ENCODE results near the gene PTPRD. TPM values are rescaled to one million over a fixed set of nuclear protein-coding genes. Genes with fewer than 3 reads are reported as not detected.

Gene PTPRD
- total and polyA plus RNA-seq, 9 of the 15 experiments (the other 6 are each of a cell fraction or from before 2014, with no cell fraction given), result 0.11 TPM; not detected in 8

DNA sequence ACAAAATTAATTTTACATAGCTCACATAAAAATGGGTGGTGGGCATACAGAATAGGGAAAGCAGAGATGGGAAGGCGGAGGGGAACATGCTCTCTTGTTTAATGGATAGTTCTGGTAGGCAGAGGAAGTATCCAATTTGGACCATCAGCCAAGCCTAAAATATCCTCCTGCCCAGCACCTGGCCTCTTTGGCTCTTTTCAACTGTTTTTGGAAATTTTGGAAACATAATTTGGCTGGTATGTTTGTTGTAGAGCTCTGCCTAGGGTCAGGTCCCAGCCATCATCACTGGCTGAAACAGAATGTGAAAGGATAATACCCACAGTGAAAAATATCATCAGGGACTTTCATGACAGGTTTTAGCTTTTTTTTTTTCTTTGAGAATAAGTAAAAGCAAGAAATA is 2345.9 kb downstream of the PTPRD start (continued):
- TF ChIP-seq, protein P1, sequence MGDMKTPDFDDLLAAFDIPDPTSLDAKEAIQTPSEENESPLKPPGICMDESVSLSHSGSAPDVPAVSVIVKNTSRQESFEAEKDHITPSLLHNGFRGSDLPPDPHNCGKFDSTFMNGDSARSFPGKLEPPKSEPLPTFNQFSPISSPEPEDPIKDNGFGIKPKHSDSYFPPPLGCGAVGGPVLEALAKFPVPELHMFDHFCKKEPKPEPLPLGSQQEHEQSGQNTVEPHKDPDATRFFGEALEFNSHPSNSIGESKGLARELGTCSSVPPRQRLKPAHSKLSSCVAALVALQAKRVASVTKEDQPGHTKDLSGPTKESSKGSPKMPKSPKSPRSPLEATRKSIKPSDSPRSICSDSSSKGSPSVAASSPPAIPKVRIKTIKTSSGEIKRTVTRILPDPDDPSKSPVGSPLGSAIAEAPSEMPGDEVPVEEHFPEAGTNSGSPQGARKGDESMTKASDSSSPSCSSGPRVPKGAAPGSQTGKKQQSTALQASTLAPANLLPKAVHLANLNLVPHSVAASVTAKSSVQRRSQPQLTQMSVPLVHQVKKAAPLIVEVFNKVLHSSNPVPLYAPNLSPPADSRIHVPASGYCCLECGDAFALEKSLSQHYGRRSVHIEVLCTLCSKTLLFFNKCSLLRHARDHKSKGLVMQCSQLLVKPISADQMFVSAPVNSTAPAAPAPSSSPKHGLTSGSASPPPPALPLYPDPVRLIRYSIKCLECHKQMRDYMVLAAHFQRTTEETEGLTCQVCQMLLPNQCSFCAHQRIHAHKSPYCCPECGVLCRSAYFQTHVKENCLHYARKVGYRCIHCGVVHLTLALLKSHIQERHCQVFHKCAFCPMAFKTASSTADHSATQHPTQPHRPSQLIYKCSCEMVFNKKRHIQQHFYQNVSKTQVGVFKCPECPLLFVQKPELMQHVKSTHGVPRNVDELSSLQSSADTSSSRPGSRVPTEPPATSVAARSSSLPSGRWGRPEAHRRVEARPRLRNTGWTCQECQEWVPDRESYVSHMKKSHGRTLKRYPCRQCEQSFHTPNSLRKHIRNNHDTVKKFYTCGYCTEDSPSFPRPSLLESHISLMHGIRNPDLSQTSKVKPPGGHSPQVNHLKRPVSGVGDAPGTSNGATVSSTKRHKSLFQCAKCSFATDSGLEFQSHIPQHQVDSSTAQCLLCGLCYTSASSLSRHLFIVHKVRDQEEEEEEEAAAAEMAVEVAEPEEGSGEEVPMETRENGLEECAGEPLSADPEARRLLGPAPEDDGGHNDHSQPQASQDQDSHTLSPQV (IDR thresholded peaks at IDR 0.05), result no peak
- TF ChIP-seq, protein P2, sequence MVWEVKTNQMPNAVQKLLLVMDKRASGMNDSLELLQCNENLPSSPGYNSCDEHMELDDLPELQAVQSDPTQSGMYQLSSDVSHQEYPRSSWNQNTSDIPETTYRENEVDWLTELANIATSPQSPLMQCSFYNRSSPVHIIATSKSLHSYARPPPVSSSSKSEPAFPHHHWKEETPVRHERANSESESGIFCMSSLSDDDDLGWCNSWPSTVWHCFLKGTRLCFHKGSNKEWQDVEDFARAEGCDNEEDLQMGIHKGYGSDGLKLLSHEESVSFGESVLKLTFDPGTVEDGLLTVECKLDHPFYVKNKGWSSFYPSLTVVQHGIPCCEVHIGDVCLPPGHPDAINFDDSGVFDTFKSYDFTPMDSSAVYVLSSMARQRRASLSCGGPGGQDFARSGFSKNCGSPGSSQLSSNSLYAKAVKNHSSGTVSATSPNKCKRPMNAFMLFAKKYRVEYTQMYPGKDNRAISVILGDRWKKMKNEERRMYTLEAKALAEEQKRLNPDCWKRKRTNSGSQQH (CRISPR knock-in tag; IDR thresholded peaks at IDR 0.05), result no peak
- TF ChIP-seq ARNT (IDR thresholded peaks at IDR 0.05) (no peak), U2AF2 (optimal IDR thresholded peaks at IDR 0.05; ENCODE audit: low read depth, low read length) (no peak), GTF2A2 (tag; IDR thresholded peaks at IDR 0.05) (no peak)

DNA sequence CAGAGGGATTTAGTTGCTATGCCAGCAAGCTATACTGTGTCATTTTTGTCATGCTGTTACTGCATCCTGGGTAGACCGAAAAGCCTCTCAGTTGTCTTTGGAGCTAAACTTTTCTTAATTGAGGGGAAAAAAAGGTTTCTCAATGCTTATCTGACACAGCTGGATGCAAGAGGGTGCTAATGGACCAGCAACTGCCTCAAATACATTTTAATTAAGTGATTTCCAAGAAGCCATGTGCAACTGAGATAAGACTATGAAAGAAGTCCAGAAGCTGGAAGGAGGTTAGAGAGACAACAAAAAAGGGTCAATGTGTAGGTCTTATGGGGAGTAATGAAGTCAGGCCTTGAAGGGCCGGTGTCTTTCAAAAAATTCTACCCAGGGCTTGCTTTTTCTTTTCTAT is 2347.5 kb downstream of the PTPRD start:
- intact Hi-C loops (cut with micrococcal nuclease) (no loop called here), in situ Hi-C loops (cut with MboI) (no loop called here)
- Histone ChIP-seq H3K27me3 (ENCODE audit: control insufficient read depth in 2 of 2, insufficient read depth in 2 of 2, low read length in 2 of 2) (no peaks in the 10 kb centered on the region), H3K9me3 (replicated peaks; ENCODE audit: control insufficient read depth, insufficient read depth, low read depth, low read length) (no peaks in the 10 kb centered on the region), H2AFZ (ENCODE audit: low read depth, low read length) (no peak overlapping the region), H3K9ac (ENCODE audit: insufficient read depth in 1 of 2, low read depth in 2 of 2, low read length in 2 of 2) (no peak overlapping the region), H3K36me3 (ENCODE audit: control insufficient read depth, insufficient read depth, low read length) (no peaks in the 10 kb centered on the region), H3K9me1 (ENCODE audit: control insufficient read depth, insufficient read depth, low read length) (no peaks in the 10 kb centered on the region), H3K4me2 (ENCODE audit: insufficient read depth, low read length) (no peak overlapping the region), H3K4me3 (no peak overlapping the region), H3K27ac (ENCODE audit: extremely low read depth, low read depth, low read length) (no peak overlapping the region), H4K20me1 (replicated peaks; ENCODE audit: control insufficient read depth, insufficient read depth, low read length) (no peaks in the 10 kb centered on the region), H3K4me1 (replicated peaks in 1 of 2; ENCODE audit: control insufficient read depth in 2 of 2, insufficient read depth in 2 of 2, low read length in 2 of 2) (no peaks in the 10 kb centered on the region), H3K79me2 (ENCODE audit: control insufficient read depth, insufficient read depth, low read length) (no peaks in the 10 kb centered on the region)
- FAIRE-seq, result no peak
- no peak for ATAC-seq
- WGBS (ENCODE audit: insufficient coverage, low coverage, missing lambda C conversion rate), result 7% methylated on average over 2 of the region's 2 CpGs
- POLR2A ChIA-PET, result no interaction called here
- DNase-seq (ENCODE audit: extremely low read depth in 1 of 4, low spot score in 3 of 4), result no peak
- no TSS peak for BruUV-seq (replicated peaks)
- CTCF ChIA-PET (ENCODE audit: low intra/inter-chr PET ratio), result no interaction called here
- TF ChIP-seq SPI1 (IDR thresholded peaks at IDR 0.05; ENCODE audit: borderline replicate concordance, low read depth, low read length) (no peak), RAD51 (IDR thresholded peaks at IDR 0.05; ENCODE audit: borderline replicate concordance, low read depth) (no peak), DNMT1 (IDR thresholded peaks at IDR 0.05) (no peak), ZNF140 (CRISPR knock-in tag; IDR thresholded peaks at IDR 0.05) (no peak), FOS (IDR thresholded peaks at IDR 0.05; ENCODE audit: extremely low read depth, insufficient read length) (no peak), ZNF644 (tag; IDR thresholded peaks at IDR 0.05; ENCODE audit: low read depth) (no peak), ZNF354B (CRISPR knock-in tag; IDR thresholded peaks at IDR 0.05) (no peak), ETV6 (IDR thresholded peaks at IDR 0.05; ENCODE audit: borderline replicate concordance in 1 of 2, low read depth in 2 of 2, low read length in 1 of 2) (no peak), ETV6 (CRISPR knock-in tag; IDR thresholded peaks at IDR 0.05; ENCODE audit: borderline replicate concordance) (no peak)
- TF ChIP-seq, protein P3, sequence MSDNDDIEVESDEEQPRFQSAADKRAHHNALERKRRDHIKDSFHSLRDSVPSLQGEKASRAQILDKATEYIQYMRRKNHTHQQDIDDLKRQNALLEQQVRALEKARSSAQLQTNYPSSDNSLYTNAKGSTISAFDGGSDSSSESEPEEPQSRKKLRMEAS (CRISPR knock-in tag; IDR thresholded peaks at IDR 0.05), result no peak
- TF ChIP-seq, protein P4, sequence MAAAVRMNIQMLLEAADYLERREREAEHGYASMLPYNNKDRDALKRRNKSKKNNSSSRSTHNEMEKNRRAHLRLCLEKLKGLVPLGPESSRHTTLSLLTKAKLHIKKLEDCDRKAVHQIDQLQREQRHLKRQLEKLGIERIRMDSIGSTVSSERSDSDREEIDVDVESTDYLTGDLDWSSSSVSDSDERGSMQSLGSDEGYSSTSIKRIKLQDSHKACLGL (CRISPR knock-in tag; IDR thresholded peaks at IDR 0.05; ENCODE audit: borderline replicate concordance, poor library complexity, severe bottlenecking), result no peak
